ENCODE results near the gene CDC34. TPM values are rescaled to one million over a fixed set of nuclear protein-coding genes. Genes with fewer than 3 reads are reported as not detected.

Gene CDC34
- total RNA-seq, 1 experiment from 2014 or later = 113 TPM

GRCh38 chr19:497869-498510, 33.6 kb upstream of the CDC34 start:
- TF ChIP-seq CTCF (conservative IDR thresholded peaks at IDR 0.05; ENCODE audit: low read depth, low read length) (no peak), EZH2 (IDR thresholded peaks at IDR 0.05; ENCODE audit: borderline replicate concordance, low read depth, low read length, poor library complexity, severe bottlenecking) (peak; percentile 30)
- Histone ChIP-seq H3K4me1 (ENCODE audit: insufficient read depth, low read length, poor library complexity, severe bottlenecking) (no peaks in the 10 kb centered on the region), H3K27me3 (replicated peaks; ENCODE audit: insufficient read depth, low read depth, low read length, poor library complexity) (peaks cover 15% of the 10 kb centered on the region), H3K27ac (ENCODE audit: low read depth, low read length, poor library complexity, severe bottlenecking) (no peak overlapping the region), H3K9me3 (ENCODE audit: low read depth, low read length, poor library complexity, severe bottlenecking) (no peaks in the 10 kb centered on the region), H3K4me3 (ENCODE audit: low read depth, low read length, poor library complexity, severe bottlenecking) (no peak overlapping the region), H3K36me3 (ENCODE audit: insufficient read depth, low read length, poor library complexity, severe bottlenecking) (no peaks in the 10 kb centered on the region)
- no TSS peak for BruUV-seq (replicated peaks)
- no peak for DNase-seq (ENCODE audit: low spot score)
- intact Hi-C loops (cut with micrococcal nuclease; ENCODE audit: unreplicated experiment) = no loop called here
- ChIA-PET CTCF (interaction anchor here (1.5 kb wide), 1 partner anchor 13 kb away, joined by 3 read pairs; no protein-coding TSS in a partner anchor), POLR2A (ENCODE audit: low non-redundant PET) (no interaction called here)

GRCh38 chr19:498511-498891, 33.1 kb upstream of the CDC34 start:
- H3K9me3 ChIP-seq (ENCODE audit: low read depth, low read length, poor library complexity, severe bottlenecking) = no peaks in the 10 kb centered on the region
- no peak for TF ChIP-seq CTCF (conservative IDR thresholded peaks at IDR 0.05; ENCODE audit: low read depth, low read length)
- TF ChIP-seq EZH2 (IDR thresholded peaks at IDR 0.05; ENCODE audit: borderline replicate concordance, low read depth, low read length, poor library complexity, severe bottlenecking) = no peak
- DNase-seq (ENCODE audit: low spot score) = no peak
- ChIA-PET POLR2A (ENCODE audit: low non-redundant PET) (no interaction called here), CTCF (interaction anchor here (1.5 kb wide), 1 partner anchor 12 kb away, joined by 3 read pairs; no protein-coding TSS in a partner anchor)
- H3K4me1 ChIP-seq (ENCODE audit: insufficient read depth, low read length, poor library complexity, severe bottlenecking) = no peaks in the 10 kb centered on the region
- no TSS peak for BruUV-seq (replicated peaks)
- H3K36me3 ChIP-seq (ENCODE audit: insufficient read depth, low read length, poor library complexity, severe bottlenecking) = no peaks in the 10 kb centered on the region
- intact Hi-C loops (cut with micrococcal nuclease; ENCODE audit: unreplicated experiment) = no loop called here
- peaks cover 15% of the 10 kb centered on the region for H3K27me3 ChIP-seq (replicated peaks; ENCODE audit: insufficient read depth, low read depth, low read length, poor library complexity)
- H3K27ac ChIP-seq (ENCODE audit: low read depth, low read length, poor library complexity, severe bottlenecking) = no peak overlapping the region
- no peak overlapping the region for H3K4me3 ChIP-seq (ENCODE audit: low read depth, low read length, poor library complexity, severe bottlenecking)

GRCh38 chr19:498977-499623, 32.5 kb upstream of the CDC34 start:
- intact Hi-C loops (cut with micrococcal nuclease; ENCODE audit: unreplicated experiment) = no loop called here
- H3K9me3 ChIP-seq (ENCODE audit: low read depth, low read length, poor library complexity, severe bottlenecking) = no peaks in the 10 kb centered on the region
- POLR2A ChIA-PET (ENCODE audit: low non-redundant PET) = no interaction called here
- H3K4me1 ChIP-seq (ENCODE audit: insufficient read depth, low read length, poor library complexity, severe bottlenecking) = no peaks in the 10 kb centered on the region
- H3K4me3 ChIP-seq (ENCODE audit: low read depth, low read length, poor library complexity, severe bottlenecking) = no peak overlapping the region
- peaks cover 15% of the 10 kb centered on the region for H3K27me3 ChIP-seq (replicated peaks; ENCODE audit: insufficient read depth, low read depth, low read length, poor library complexity)
- H3K36me3 ChIP-seq (ENCODE audit: insufficient read depth, low read length, poor library complexity, severe bottlenecking) = no peaks in the 10 kb centered on the region
- TF ChIP-seq CTCF (conservative IDR thresholded peaks at IDR 0.05; ENCODE audit: low read depth, low read length) (no peak), EZH2 (IDR thresholded peaks at IDR 0.05; ENCODE audit: borderline replicate concordance, low read depth, low read length, poor library complexity, severe bottlenecking) (no peak)
- DNase-seq (ENCODE audit: low spot score) = no peak
- H3K27ac ChIP-seq (ENCODE audit: low read depth, low read length, poor library complexity, severe bottlenecking) = no peak overlapping the region
- CTCF ChIA-PET = no interaction called here
- no TSS peak for BruUV-seq (replicated peaks)

Data from A673 (cell line).